Pulmonary artery endothelial cell (primary cell): ENCODE results near the gene BBS4. TPM values are rescaled to one million over a fixed set of nuclear protein-coding genes. Genes with fewer than 3 reads are reported as not detected.
"Not testable (repeated sequence)": the region's sequence is repeated elsewhere in the genome, so short reads cannot be mapped to it uniquely, and the experiment has no call there.

Experiments
- DNase-seq: peaks from one replicate; pipeline ENCODE4 v3.0.0-alpha.2; 2011; ENCODE audit warnings: low read depth, low spot score
- total RNA-seq: library from RNA; depleted of rRNA; stranded (reverse); fragments of >200 nt; gene quantifications from 2 replicates; pipeline ENCODE4 v1.2.3, GENCODE V29; 2014

The BBS4 gene
- total RNA-seq, 1 donor from 2014 or later = 7.7 TPM

DNA sequence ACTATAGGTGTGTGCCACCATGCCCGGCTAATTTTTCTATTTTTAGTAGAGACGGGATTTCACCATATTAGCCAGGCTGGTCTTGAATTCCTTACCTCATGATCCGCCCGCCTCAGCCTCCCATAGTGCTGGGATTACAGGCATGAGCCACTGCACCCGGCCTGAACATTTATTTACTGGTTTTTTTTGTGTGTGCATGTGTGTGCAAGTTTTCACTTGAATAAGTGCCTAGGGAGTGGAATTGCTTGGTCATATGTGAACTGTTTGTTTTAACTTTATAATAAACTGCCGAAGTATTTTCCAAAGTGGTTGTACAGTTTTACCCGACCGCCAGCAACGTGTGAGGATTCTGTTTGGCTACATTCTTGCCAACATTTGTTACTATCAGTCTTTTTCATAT, 14.1 kb downstream of the BBS4 start:
- no peak for DNase-seq

DNA sequence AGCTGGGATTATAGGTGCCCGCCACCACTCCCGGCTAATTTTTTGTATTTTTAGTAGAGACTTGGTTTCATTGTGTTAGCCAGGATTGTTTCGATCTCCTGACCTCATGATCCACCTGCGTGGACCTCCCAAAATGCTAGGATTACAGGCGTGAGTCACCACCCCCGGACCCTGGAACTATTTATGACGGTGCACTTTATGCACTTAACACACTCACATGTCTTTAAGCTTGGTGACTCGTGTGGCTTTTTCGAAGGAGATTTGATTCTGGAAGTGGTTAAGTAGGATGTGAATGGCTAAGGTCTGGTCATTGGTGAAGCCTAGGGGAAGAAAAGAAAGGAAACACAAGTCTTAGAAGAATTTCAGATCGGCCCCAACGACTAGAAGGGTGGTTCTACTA, 20.3 kb downstream of the BBS4 start:
- no peak for DNase-seq

DNA sequence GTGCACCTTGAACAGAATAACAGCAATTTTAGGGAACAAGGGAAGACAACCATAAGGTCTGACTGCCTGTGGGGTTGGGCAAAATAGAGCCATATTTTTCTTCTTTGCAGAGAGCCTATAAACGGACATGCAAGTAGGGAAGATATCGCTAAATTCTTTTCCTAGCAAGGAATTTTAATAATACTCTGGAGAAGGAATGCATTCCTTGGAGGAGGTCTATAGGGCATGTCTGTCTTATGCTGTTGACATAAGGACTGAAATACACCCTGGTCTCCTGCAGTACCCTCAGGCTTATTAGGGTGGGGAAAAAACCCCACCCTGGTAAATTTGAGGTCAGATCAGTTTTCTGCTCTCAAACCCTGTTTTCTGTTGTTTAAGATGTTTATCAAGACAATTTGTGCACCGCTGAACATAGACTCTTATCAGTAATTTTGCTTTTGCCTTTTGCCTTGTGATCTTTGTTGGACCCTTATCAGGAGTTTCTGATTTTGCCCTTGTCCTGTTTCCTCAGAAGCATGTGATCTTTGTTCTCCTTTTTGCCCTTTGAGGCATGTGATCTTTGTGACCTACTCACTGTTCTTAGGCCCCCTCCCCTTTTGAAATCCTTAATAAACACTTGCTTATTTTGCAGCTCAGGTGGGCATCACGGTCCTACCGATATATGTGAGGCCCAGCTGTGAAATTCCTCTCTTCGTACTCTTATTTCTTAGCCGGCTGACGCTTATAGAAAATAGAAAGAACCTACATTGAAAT, 22.7 kb downstream of the BBS4 start:
- not testable (repeated sequence) for DNase-seq

DNA sequence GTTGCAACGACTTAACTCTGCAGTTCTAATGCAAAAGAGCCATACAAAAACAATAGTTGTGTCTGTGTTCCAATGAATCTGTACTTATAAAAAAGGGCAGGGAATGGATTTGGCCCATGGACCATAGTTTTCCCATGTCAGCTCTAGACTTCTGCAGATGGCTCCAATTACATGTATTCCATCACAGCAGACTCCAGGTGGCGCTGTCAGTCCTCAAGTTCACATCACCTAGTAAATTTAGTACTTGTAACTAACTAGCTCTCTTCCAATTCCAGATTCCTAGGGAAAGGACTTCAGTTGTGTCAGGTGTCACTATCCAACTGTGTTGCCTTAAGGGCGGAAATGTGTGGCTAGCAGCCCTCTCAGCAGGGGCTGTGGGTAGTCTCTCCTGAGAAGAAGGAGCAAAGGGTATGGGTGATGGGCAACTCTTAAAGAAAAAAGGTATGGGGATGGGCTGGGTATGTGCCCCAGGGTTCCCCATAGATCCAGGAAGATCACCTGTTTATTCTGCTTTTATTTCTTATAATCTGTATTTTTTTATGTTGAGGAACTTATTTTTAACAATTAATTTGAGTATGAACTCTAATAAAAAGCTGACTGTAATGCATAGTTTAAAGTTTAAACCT, 36.2 kb downstream of the BBS4 start:
- DNase-seq = peak; percentile 19

DNA sequence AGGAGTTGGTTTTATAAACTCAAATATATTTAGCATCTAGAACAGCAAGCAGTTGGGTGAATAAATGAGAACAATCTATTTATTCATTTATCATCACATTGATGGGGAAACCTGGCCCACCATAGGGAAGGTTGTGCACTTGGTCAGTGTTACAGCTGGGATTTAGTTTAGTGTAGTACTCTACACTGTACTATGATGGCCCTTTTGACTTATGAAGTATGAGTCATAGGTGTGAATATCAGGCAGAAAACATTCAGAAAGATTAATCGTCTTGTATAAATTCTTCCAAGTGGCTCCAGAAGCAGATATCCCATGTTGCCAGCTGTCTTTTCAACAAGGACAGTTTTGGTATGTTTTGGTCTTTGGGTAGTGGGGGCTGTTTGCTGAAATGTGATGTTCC, 38.0 kb downstream of the BBS4 start:
- no peak for DNase-seq

DNA sequence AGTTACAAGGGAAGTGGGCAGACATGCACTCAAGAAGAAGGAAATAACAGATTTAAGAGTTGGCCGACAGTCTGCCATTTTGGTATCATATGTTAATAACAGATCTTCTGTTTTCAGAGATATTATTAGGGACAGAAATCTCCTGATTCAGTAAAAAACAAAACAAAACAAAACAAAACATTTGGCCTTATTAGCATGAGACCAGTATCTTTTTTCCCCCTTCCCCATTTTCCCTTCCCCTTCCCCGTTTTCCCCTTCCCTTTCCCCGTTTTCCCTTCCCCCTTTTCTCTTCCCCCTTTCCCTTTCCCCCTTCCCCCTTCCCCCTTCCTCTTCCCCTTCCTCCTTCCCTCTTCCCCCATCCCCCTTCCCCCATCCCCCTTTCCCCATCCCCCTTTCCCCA, 39.4 kb downstream of the BBS4 start:
- DNase-seq = no peak

DNA sequence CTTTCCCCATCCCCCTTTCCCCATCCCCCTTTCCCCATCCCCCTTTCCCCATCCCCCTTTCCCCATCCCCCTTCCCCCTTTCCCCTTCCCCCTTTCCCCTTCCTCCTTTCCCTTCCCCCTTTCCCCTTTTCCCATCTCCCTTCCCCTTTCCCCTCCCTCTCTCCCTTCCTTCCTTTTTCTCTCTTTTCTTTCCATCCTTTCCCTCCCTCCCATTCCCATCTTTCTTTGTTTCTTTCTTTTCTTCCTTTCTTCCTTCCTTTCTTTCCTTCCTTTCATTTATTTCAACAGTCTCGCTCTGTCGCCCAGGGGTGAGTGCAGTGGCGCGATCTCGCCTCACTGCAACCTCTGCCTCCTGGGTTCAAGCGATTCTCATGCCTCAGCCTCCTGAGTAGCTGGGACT, 39.8 kb downstream of the BBS4 start:
- not testable (repeated sequence) for DNase-seq

DNA sequence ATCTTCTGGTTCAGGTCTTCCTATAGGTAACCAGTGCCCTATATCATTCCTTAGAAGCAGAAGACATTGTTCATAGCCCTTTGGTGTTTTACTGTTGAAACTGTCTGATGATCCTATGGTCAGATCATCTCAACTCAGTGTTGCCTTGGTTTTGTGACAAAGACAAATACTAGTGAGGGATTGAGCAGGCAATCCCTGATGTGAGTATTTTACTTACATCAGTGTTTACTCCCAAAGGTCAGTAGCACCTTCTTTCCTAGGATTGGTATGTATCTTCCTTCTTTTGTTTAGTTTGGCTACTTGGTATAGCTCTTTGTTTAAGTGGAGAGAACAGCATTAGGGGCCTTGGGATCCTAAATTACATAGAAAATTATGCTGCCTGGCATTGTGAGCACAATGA, 41.1 kb downstream of the BBS4 start:
- no peak for DNase-seq

DNA sequence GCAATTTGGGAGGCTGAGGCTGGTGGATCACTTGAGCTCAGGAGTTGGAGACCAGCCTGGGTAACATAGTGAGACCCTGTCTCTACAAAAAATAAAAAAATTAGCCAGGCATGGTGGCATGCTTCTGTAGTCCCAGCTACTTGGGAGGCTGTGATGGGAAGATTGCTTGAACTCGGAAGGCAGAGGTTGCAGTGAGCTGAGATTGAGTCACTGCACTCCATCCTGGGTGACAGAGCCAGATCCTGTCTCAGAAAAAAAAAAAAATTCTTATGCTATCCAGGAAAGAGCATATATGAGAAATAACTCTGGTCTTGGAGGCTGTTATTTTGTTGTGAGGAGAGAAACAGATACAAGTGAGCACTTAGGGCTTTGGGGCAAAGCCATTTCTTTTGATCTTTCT, 42.2 kb downstream of the BBS4 start:
- not testable (repeated sequence) for DNase-seq

DNA sequence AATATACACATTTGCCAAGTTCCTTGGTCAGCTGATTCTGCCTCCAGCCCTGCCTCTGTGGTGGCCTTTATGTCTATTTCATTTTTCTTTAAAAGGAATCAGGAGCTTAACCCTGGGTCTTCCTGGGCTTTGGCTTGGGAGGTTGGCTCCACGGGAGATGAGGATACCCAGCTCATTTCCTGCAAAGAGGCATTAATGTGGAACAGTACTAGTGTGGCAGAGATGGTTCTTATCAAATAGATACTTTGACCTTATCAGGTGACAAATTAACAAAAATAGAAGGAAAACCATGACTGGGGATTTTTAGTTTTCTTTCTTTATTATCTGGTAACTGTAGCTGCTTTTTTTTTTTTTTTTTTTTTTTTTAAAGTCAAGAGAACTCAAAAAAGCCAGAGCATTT, 42.8 kb downstream of the BBS4 start:
- DNase-seq = no peak

DNA sequence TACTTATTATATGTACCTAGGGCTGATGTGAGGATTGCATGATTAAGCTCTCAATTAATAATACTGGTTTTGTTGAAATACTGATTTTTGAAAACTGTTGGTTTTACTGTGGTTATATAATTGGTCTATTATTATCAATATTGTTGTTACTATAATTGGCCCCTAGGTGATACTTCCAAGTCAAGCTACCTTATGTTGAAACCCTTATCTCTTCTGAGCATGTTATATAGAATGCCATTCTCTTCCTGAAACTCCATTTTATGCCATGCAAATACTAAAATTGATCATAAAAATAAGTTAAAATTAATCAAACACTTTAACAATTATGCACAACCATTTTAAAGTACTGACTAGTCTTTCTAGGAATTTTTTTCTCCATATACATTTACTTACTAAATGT, 46.1 kb downstream of the BBS4 start:
- DNase-seq = no peak

DNA sequence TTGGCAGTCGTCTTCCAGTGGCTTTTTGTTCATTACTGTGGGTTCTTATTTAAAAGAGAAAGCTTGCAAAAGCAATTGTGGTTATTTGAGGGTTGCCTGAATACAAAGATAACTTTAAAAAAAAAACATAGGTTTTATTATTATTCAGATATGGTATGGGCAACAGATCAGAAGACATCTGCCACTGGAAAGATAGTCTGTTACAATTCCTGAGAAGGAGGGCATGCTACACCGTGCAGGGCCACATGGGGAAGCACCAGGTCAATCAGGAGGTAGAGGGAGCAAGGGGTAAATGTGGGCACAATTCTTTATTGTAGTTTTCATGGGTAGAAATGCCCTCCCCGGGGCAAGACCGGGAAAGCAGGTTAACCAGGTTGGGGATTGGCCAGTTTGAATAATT, 46.5 kb downstream of the BBS4 start:
- DNase-seq = no peak

DNA sequence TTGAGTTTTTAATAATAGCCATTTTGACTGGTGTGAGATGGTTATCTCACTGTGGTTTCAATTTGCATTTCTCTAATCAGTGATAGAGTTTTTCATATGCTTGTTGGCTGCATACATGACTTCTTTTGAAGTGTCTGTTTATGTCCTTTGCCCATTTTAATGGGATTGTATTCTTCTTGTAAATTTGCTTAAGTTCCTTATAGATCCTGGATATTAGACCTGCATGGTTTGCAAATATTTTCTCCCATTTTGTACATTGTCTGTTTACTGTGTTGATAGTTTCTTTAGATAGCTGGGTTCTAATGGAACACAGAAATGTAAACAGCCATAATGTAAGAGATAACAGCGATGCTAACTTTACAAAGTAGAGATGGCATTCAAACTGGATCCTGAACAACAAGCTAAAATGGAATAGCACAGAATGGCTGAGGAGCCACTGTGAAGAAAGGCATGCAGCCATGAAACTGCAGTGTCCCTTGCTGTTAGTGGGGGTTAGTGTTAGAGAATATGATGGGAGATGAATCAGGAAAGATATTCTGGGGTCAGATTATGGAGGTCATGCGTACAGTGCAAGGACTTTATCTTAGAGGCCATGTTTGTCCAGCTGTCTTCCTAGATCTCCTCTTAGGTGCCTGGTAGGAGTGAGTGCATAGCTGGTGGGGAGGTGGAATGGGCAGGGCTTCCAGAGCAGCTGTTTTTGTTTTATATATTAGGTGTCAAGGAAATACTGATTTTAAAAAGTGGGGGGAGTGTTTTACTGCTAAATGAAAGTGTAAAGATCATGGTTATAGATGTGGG, 48.1 kb downstream of the BBS4 start:
- DNase-seq = no peak

DNA sequence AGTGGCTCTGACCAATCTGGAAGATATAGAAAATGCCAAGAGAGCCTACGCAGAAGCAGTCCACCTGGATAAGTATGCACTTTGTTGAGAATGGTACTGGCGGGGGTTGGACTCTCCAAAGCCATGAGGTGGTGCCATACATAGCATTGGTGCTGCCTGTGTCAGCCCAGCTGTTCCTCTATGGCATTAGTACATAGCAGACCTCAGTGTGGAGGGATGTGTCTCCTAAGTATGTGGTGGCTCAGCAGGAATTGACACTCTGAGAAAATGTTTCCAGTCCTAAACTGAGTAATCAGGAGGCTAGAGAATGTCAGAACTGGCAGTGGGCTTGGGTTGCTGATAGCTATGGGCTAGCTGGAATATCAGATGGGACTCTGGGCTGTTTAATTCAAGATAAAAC, 49.1 kb downstream of the BBS4 start:
- DNase-seq = no peak

DNA sequence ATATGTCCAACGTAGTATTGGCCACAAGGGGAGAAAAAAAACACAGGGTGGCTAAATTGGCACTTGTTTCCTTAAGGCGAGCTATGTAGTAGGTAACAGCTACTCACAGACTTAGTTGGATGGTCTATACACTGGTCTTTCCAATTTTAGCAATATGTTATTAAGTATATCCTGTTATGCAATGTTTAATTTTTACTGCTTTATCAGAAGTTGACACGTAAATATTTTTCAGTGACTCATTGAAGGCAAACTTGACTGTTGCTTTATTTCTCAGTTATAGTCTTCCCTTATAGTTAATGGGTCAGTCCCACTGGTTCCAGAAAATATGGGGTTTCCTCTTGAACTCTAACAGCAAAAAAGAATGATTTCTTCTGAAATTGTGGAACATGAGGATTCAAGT, 51.1 kb downstream of the BBS4 start:
- DNase-seq = no peak

DNA sequence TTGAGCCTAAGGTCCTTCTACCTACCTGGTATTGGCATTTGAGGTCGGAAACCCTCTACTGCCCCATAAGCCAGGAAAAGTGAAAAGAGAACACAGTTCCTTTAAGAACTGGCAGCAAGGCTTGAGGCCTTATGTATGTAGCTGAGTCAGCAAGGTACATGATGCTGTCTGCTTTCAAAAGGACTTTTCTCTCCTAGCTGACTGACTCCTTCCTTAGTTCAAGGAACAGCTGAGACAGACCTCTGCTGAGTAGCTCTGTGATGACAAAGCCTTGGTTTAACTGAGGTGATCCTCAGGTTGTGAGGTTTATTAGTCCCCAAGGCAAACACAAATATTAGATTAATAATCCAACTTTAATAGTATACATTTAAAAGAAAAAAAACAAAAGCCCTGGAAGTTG, 51.7 kb downstream of the BBS4 start:
- DNase-seq = no peak

DNA sequence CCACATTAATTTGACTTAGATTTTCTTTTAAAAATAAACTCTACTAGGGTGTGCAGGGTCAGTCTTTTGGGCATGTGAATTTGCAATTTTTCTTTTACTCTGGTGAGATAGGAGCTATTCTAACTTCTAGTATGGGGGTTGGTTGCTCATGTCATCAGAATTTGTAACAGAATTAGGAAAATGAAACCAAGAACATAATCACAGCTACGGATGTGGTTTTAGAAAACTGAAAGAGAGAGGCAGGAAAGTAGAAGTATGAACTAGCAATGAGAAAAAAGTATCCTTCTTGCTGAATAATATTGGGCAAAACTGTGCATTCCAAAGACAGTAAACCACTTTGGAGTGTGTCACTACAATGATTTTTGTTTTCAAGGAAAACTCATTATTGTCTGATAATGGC, 54.2 kb downstream of the BBS4 start:
- DNase-seq = no peak

DNA sequence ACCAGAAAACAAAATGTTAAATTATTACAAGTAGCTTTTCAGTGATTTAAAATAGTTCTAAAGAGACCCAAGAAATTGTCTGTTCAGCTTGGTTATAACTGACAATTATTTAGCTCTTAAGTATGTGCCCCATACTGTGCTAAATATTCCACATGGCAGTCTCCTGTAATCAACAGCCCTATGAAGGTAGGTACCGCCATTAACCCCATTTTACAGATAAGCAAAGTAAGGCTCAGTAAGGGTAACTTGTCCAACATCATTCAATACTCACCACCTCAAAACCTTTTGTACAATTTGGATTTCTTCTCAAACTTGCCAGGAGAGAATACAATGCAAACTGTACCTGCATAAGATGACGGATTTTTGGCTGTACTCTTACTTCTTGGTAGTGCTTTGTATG, 63.7 kb downstream of the BBS4 start:
- no peak for DNase-seq

DNA sequence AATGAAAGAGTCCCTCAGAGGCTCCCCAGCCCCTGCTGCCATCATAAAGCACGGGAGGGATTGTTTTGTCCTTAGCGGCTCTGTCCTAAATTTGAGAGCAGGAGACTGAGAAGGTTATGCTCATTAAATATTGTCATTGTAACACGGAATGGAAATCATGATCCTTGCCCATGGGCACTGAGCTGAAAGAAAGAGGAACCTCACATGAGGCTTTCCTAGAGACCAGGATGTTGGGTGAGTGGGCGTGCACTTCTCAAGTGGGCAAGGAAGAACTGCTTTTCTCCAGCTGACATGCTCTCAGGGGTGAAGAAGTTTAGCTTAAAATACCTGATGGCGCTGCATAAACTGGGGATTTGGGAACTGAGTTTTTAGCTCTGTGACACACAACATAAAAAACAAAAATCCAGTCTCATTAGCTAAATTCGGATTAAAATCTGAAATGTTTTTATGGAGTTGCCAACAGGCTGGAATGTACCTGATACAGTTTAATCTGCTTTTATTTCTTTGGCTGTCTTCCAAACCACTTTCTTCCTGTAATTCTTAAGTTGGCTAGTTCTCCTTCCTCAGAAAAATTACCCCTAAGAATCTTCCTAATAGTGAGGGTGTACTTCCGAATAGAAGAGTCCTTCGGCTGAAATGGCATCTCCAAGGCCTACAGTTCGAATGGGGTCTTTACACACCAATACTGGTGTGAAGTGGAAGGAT, 65.9 kb downstream of the BBS4 start:
- peak; percentile 19 for DNase-seq

DNA sequence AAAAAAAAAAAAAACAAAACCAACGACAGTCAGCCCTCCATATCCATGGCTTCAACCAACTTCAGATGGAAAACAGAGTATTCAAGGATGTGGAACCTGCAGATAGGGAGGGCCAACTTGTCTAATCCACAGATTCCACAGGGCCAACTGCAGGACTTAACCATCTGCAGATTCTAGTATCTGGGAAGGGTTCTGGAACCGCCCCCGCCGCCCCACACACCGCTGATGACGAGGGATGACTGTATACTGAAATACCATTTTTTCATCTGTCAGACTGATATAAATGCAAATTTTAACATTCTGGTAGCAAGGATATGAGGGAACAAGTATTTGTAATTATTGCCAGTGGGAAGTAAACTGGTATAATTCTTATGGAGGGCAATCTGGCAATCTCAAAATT, 68.1 kb downstream of the BBS4 start:
- no peak for DNase-seq

DNA sequence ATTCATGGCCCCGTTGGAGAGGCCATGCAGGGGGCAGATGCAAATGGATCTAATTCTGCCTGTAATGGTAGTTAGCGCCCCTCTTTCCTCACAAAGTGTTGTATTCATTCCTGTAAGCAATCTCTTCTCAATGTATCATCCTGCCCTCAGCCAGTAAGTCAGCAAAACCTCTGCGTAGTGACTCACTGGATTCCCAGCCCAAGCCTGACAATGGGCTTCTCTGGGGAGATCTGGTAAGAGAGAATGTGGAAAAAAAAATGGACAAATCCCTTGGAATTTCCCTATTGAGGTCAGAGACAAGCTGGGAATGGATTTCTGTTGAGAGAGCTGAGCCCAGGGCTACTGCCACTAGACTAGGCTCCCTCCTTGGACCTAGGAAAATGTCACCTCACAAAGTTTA, 72.2 kb downstream of the BBS4 start:
- DNase-seq = peak; percentile 64
